Measurements from ENCODE around the gene ACAP3.

The ACAP3 gene

GRCh38 chr1:1243266-1243660 lies 64.5 kb downstream of the ACAP3 start:
- Histone ChIP-seq H3K9me2 (replicated peaks; ENCODE audit: low read depth, low read length) (no peaks in the 10 kb centered on the region), H3K9ac (ENCODE audit: low read depth, low read length, poor library complexity, severe bottlenecking) (no peak overlapping the region), H3K79me2 (ENCODE audit: insufficient read depth, low read length) (no peaks in the 10 kb centered on the region), H3K9me3 (ENCODE audit: insufficient read depth, low read depth, low read length) (no peaks in the 10 kb centered on the region), H3K4me1 (ENCODE audit: insufficient read depth, low read length, poor library complexity, severe bottlenecking) (no peaks in the 10 kb centered on the region), H3K27me3 (ENCODE audit: insufficient read depth, low read length, poor library complexity, severe bottlenecking) (no peaks in the 10 kb centered on the region), H2AFZ (ENCODE audit: low read length) (no peak overlapping the region), H4K20me1 (ENCODE audit: insufficient read depth, low read length, poor library complexity, severe bottlenecking) (no peaks in the 10 kb centered on the region), H3K36me3 (ENCODE audit: insufficient read depth, low read length) (no peaks in the 10 kb centered on the region), H3F3A (ENCODE audit: low read depth) (no peaks in the 10 kb centered on the region), H3K4me3 (ENCODE audit: low read length, poor library complexity, severe bottlenecking) (no peak overlapping the region), H3K4me2 (ENCODE audit: low read depth, low read length, poor library complexity, severe bottlenecking) (no peak overlapping the region)
- TF ChIP-seq CTCF (conservative IDR thresholded peaks at IDR 0.05; ENCODE audit: low read length) (no peak), EZH2phosphoT487 (IDR thresholded peaks at IDR 0.05; ENCODE audit: borderline replicate concordance) (no peak)

GRCh38 chr1:1242461-1243265 lies 65.1 kb downstream of the ACAP3 start:
- no peak overlapping the region for H3K4me2 ChIP-seq (ENCODE audit: low read depth, low read length, poor library complexity, severe bottlenecking)
- H3K79me2 ChIP-seq (ENCODE audit: insufficient read depth, low read length): no peaks in the 10 kb centered on the region
- H3K36me3 ChIP-seq (ENCODE audit: insufficient read depth, low read length): no peaks in the 10 kb centered on the region
- TF ChIP-seq CTCF (conservative IDR thresholded peaks at IDR 0.05; ENCODE audit: low read length) (no peak), EZH2phosphoT487 (IDR thresholded peaks at IDR 0.05; ENCODE audit: borderline replicate concordance) (no peak)
- no peak overlapping the region for H3K9ac ChIP-seq (ENCODE audit: low read depth, low read length, poor library complexity, severe bottlenecking)
- H3K4me1 ChIP-seq (ENCODE audit: insufficient read depth, low read length, poor library complexity, severe bottlenecking): no peaks in the 10 kb centered on the region
- H4K20me1 ChIP-seq (ENCODE audit: insufficient read depth, low read length, poor library complexity, severe bottlenecking): no peaks in the 10 kb centered on the region
- H3K9me3 ChIP-seq (ENCODE audit: insufficient read depth, low read depth, low read length): no peaks in the 10 kb centered on the region
- no peaks in the 10 kb centered on the region for H3F3A ChIP-seq (ENCODE audit: low read depth)
- H2AFZ ChIP-seq (ENCODE audit: low read length): no peak overlapping the region
- H3K27me3 ChIP-seq (ENCODE audit: insufficient read depth, low read length, poor library complexity, severe bottlenecking): no peaks in the 10 kb centered on the region
- H3K9me2 ChIP-seq (replicated peaks; ENCODE audit: low read depth, low read length): no peaks in the 10 kb centered on the region
- no peak overlapping the region for H3K4me3 ChIP-seq (ENCODE audit: low read length, poor library complexity, severe bottlenecking)

All from Loucy (cell line).